OCI-LY1 (cell line): ENCODE measurements around the gene BLNK.

Experiments
- EZH2 ChIP-seq: fragments of 200-600 bp; sonication (generic), shearing (Covaris generic); IDR thresholded peaks from 2 replicates; pipeline ENCODE4 v1.8.0; 2017; ENCODE audit warnings: borderline replicate concordance, mixed run types, mild to moderate bottlenecking, antibody characterized with exemption, low read length, moderate library complexity, mixed read lengths
- TF ChIP-seq, protein P1 (sequence below): fragments of 200-600 bp; sonication (generic), shearing (Covaris generic); IDR thresholded peaks from 2 replicates; pipeline ENCODE4 v1.5.1; 2017; ENCODE audit warnings: mild to moderate bottlenecking, antibody characterized with exemption, low read length, moderate library complexity, mixed read lengths

DNA sequence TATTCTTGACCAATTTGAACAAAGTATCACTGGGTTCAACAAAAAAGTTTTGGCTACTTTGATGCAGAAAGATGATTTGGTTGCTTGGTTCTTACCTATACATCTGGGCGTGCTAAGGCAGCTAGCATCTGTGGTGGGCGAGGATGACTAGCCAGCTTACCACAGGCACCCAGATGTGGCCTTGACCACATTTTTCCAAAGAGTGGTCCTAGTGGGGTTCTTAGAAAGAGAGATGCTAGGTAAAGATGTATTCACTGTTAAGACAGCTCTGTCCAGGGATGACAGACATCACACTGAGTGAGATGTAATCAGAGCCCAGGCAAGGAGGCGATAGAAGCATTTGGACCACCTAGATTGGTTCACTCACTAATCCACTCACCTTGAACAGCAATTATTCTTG is 33.6 kb upstream of the BLNK start:
- TF ChIP-seq, protein P1, sequence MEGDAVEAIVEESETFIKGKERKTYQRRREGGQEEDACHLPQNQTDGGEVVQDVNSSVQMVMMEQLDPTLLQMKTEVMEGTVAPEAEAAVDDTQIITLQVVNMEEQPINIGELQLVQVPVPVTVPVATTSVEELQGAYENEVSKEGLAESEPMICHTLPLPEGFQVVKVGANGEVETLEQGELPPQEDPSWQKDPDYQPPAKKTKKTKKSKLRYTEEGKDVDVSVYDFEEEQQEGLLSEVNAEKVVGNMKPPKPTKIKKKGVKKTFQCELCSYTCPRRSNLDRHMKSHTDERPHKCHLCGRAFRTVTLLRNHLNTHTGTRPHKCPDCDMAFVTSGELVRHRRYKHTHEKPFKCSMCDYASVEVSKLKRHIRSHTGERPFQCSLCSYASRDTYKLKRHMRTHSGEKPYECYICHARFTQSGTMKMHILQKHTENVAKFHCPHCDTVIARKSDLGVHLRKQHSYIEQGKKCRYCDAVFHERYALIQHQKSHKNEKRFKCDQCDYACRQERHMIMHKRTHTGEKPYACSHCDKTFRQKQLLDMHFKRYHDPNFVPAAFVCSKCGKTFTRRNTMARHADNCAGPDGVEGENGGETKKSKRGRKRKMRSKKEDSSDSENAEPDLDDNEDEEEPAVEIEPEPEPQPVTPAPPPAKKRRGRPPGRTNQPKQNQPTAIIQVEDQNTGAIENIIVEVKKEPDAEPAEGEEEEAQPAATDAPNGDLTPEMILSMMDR = no peak
- TF ChIP-seq EZH2 = no peak
